Osteocyte (in vitro differentiated cells): ENCODE measurements around the gene RASA1. TPM values are rescaled to one million over a fixed set of nuclear protein-coding genes. Genes with fewer than 3 reads are reported as not detected.
"Not testable (repeated sequence)": the region's sequence is repeated elsewhere in the genome, so short reads cannot be mapped to it uniquely, and the experiment has no call there.

Experiments
- DNase-seq: peaks from one replicate; pipeline ENCODE4 v3.0.0; 2021; ENCODE audit warnings: mixed read lengths; ENCODE audit not compliant: unreplicated experiment; ENCODE audit errors: extremely low spot score
- H3K27ac Mint-ChIP-seq: one replicate; pipeline ENCODE4 v1.8.0; 2021; ENCODE audit warnings: mild to moderate bottlenecking, mixed read lengths; ENCODE audit not compliant: unreplicated experiment
- H3K27me3 Mint-ChIP-seq: one replicate; pipeline ENCODE4 v1.8.0; 2021; ENCODE audit warnings: mixed read lengths; ENCODE audit not compliant: unreplicated experiment
- H3K36me3 Mint-ChIP-seq: one replicate; pipeline ENCODE4 v1.8.0; 2021; ENCODE audit warnings: mixed read lengths; ENCODE audit not compliant: unreplicated experiment
- H3K4me1 Mint-ChIP-seq: one replicate; pipeline ENCODE4 v1.8.0; 2021; ENCODE audit warnings: mixed read lengths; ENCODE audit not compliant: unreplicated experiment
- H3K4me3 Mint-ChIP-seq: one replicate; pipeline ENCODE4 v1.8.0; 2021; ENCODE audit warnings: mild to moderate bottlenecking, moderate library complexity, mixed read lengths; ENCODE audit not compliant: unreplicated experiment
- H3K9me3 Mint-ChIP-seq: one replicate; pipeline ENCODE4 v1.8.0; 2021; ENCODE audit warnings: mixed read lengths; ENCODE audit not compliant: unreplicated experiment
- total RNA-seq: library from RNA; stranded (reverse); gene quantifications from 2 replicates; pipeline ENCODE4 v1.2.1, GENCODE V29; 2021
- TF ChIP-seq, protein P1 (sequence below): fragments of 200-600 bp; sonication (generic); IDR thresholded peaks from 2 replicates; pipeline ENCODE4 v1.5.0; 2021; ENCODE audit warnings: antibody characterized with exemption, mild to moderate bottlenecking, moderate library complexity

The RASA1 gene
- total RNA-seq, 1 donor from 2014 or later, result 32.1 TPM

DNA sequence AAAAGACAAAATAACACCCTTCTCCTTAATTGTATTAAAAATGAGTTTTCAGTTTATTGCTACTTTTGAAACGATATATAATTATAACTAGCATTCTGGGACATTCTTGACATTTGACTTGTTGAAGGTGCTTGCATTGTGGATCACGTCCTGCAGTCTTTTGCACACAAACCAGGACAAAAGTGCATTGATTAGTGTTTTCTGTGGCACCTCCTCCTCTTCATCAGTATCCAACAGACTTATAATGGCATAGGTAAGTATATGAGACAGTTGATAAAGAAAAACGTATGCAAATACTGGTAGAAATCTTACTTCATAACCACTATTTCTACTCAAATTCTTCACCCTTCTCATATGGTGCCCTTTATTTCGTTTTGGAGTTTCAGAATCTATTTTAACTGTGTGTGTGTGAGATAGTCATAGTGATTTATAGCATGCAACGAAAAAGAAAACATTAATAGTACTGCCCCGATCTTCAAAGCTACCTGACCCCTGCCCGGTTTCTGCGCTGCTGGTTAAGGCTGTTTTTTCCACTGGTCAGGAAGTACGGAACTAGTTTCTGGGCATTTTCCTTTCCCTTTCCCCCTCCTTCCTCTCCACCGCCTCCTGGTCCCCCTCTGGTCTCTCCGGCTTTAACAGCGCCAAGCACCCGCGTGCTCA, 639 bp upstream of the RASA1 start:
- peak overlapping the region; percentile 98 for H3K27ac Mint-ChIP-seq
- peaks cover 26% of the 10 kb centered on the region for H3K4me1 Mint-ChIP-seq
- no peaks in the 10 kb centered on the region for H3K36me3 Mint-ChIP-seq
- peaks cover 24% of the 10 kb centered on the region for H3K27me3 Mint-ChIP-seq
- peak overlapping the region; percentile 99 for H3K4me3 Mint-ChIP-seq
- TF ChIP-seq, protein P1, sequence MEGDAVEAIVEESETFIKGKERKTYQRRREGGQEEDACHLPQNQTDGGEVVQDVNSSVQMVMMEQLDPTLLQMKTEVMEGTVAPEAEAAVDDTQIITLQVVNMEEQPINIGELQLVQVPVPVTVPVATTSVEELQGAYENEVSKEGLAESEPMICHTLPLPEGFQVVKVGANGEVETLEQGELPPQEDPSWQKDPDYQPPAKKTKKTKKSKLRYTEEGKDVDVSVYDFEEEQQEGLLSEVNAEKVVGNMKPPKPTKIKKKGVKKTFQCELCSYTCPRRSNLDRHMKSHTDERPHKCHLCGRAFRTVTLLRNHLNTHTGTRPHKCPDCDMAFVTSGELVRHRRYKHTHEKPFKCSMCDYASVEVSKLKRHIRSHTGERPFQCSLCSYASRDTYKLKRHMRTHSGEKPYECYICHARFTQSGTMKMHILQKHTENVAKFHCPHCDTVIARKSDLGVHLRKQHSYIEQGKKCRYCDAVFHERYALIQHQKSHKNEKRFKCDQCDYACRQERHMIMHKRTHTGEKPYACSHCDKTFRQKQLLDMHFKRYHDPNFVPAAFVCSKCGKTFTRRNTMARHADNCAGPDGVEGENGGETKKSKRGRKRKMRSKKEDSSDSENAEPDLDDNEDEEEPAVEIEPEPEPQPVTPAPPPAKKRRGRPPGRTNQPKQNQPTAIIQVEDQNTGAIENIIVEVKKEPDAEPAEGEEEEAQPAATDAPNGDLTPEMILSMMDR, result no peak
- no peaks in the 10 kb centered on the region for H3K9me3 Mint-ChIP-seq
- no peak for DNase-seq

DNA sequence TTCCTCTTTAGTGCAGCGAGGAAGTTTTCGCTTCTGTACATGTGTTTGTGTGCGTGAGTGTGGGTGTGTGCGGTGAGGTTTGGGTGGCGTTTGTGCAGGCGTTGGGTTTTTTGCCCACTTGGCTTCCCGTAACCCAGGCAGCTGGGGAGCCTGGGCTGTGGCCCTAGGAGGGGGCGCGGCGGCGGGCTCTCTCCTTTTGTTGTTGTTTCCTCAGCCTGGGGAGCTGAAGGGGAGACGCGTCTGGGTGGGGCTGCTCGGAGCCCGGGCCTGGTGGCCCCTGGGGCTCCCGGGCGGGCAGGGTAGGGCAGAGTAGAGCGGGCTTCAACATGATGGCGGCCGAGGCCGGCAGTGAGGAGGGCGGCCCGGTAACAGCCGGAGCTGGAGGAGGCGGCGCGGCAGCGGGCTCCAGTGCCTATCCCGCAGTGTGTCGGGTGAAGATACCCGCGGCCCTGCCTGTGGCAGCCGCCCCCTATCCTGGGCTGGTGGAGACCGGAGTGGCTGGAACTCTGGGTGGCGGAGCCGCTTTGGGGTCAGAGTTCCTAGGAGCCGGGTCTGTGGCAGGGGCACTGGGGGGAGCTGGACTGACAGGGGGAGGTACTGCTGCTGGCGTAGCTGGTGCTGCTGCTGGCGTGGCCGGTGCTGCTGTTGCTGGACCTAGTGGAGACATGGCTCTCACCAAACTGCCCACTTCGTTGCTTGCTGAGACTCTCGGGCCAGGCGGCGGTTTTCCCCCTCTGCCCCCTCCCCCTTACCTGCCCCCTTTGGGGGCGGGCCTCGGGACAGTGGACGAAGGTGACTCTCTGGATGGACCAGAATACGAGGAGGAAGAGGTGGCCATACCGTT, 665 bp downstream of the RASA1 start:
- Mint-ChIP-seq H3K9me3 (no peaks in the 10 kb centered on the region), H3K27me3 (peaks cover 14% of the 10 kb centered on the region), H3K4me3 (peak overlapping the region; percentile 99), H3K4me1 (peaks cover 28% of the 10 kb centered on the region), H3K36me3 (no peaks in the 10 kb centered on the region), H3K27ac (peak overlapping the region; percentile 98)
- DNase-seq, result peak; percentile 88
- TF ChIP-seq, protein P1, result no peak

DNA sequence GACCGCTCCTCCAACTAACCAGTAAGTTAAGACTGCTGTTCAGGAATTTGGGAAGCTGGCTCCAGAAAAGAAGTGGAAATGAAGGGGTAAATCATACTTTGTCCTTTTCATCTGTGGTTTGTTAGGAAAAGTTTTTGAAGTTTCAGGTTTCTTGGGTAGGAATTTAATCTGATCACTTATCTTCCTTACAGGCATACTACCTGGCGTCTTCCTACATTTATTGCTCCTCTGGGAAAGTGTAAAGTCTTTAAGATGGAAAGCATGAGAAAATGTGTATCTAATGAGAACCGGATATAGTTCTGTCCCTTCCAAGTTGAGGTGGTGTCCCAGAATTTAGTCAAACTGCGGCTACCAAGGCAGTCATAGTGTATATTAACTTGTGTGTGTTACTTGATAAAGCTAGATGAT, 1.3 kb downstream of the RASA1 start:
- Mint-ChIP-seq H3K4me3 (peak overlapping the region; percentile 99), H3K9me3 (no peaks in the 10 kb centered on the region), H3K36me3 (no peaks in the 10 kb centered on the region), H3K27me3 (peaks cover 9% of the 10 kb centered on the region), H3K27ac (peak overlapping the region; percentile 98), H3K4me1 (peaks cover 29% of the 10 kb centered on the region)
- TF ChIP-seq, protein P1, result no peak
- no peak for DNase-seq

DNA sequence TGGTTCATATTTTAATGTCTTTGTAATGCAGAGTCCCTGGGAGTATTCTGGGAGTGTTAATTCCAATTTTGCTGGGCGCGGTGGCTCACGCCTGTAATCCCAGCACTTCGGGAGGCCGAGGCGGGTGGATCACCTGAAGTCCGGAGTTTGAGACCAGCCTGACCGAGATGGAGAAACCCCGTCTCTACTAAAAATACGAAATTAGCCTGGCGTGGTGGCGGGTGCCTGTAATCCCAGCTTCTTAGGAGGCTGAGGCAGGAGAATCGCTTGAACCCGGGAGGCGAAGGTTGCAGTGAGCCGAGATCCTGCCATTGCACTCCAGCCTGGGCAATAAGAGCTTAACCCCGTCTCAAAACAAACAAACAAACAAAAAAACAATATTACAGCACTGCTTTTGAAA, 3.2 kb downstream of the RASA1 start:
- H3K4me3 Mint-ChIP-seq, result peak overlapping the region; percentile 10
- not testable (repeated sequence) for H3K36me3 Mint-ChIP-seq, H3K27me3 Mint-ChIP-seq, H3K9me3 Mint-ChIP-seq, H3K27ac Mint-ChIP-seq, DNase-seq
- H3K4me1 Mint-ChIP-seq, result peaks cover 29% of the 10 kb centered on the region

DNA sequence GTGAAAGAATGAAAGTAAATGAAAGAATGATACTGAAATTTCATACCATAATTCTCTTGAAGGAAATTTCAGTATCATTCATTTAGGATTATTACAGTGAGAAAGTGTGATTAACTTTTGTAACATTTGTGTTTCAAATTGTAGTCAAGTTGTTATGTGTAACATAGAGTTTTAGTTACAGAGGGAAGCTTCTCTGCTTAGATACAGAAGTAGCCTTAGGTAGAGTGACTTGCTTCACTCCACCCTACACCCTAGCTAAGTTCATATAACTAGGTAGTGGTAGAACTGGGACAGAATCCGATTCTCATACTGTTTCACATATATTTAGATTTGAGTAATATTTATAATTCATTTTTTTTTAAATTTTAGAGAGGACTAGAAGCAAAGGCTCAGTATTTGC, 9.0 kb downstream of the RASA1 start:
- DNase-seq, result no peak
- peaks cover 10% of the 10 kb centered on the region for H3K36me3 Mint-ChIP-seq
- peaks cover 22% of the 10 kb centered on the region for H3K4me1 Mint-ChIP-seq
- H3K9me3 Mint-ChIP-seq, result no peaks in the 10 kb centered on the region
- TF ChIP-seq, protein P1, result no peak
- no peaks in the 10 kb centered on the region for H3K27me3 Mint-ChIP-seq
- H3K27ac Mint-ChIP-seq, result no peak overlapping the region
- H3K4me3 Mint-ChIP-seq, result no peak overlapping the region
